ENCODE measurements around the gene SLC7A1. TPM values are rescaled to one million over a fixed set of nuclear protein-coding genes. Genes with fewer than 3 reads are reported as not detected.

SLC7A1 gene
- total RNA-seq, 2 experiments from 2014 or later, result 106 to 114 TPM

GRCh38 chr13:29568731-29569130 lies 26.8 kb downstream of the SLC7A1 start:
- intact Hi-C loops (cut with micrococcal nuclease), result no loop called here
- Mint-ChIP-seq H3K36me3 (peaks cover 6% of the 10 kb centered on the region), H3K27me3 (no peaks in the 10 kb centered on the region), H3K4me1 (ENCODE audit: low read depth) (peaks cover 52% of the 10 kb centered on the region), H3K9me3 (no peaks in the 10 kb centered on the region), H3K27ac (no peak overlapping the region), H3K4me3 (no peak overlapping the region)
- ChIA-PET POLR2A (no interaction called here), CTCF (no interaction called here)
- no peak for DNase-seq

- peaks cover 61% of the 10 kb centered on the region for H3K4me1 Mint-ChIP-seq (ENCODE audit: low read depth)
Measured at GRCh38 chr13:29567411-29567810, 28.1 kb downstream of the SLC7A1 start.

DNA sequence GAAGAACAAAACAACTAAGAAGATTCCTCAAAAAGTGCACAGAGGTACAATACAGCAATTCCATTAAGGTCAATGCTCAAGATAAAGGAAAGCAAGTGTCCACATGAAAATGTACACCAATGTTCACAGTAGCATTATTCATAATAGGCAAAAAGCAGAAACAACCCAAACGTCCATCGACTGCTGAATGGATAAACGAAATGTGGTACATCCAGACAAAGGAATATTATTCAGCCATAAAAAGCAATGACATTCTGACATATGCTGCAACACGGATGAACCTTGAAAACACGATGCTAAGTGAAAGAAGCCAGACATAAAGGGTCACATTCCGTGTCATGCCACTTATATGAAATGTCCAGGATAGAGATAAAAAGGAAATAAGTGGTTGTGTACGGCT lies 29.3 kb downstream of the SLC7A1 start:
- H3K4me3 Mint-ChIP-seq, result no peak overlapping the region
- no peaks in the 10 kb centered on the region for H3K27me3 Mint-ChIP-seq
- intact Hi-C loops (cut with micrococcal nuclease), result no loop called here
- H3K27ac Mint-ChIP-seq, result no peak overlapping the region
- H3K4me1 Mint-ChIP-seq (ENCODE audit: low read depth), result peaks cover 61% of the 10 kb centered on the region
- POLR2A ChIA-PET, result no interaction called here
- H3K9me3 Mint-ChIP-seq, result no peaks in the 10 kb centered on the region
- H3K36me3 Mint-ChIP-seq, result peaks cover 6% of the 10 kb centered on the region
- CTCF ChIA-PET, result no interaction called here
- DNase-seq, result no peak

More at GRCh38 chr13:29567411-29567810, 28.1 kb downstream of the SLC7A1 start:
- intact Hi-C loops (cut with micrococcal nuclease), result no loop called here
- ChIA-PET CTCF (no interaction called here), POLR2A (no interaction called here)
- no peak overlapping the region for H3K4me3 Mint-ChIP-seq
- no peak overlapping the region for H3K27ac Mint-ChIP-seq
- no peaks in the 10 kb centered on the region for H3K9me3 Mint-ChIP-seq
- no peak for DNase-seq
- peaks cover 6% of the 10 kb centered on the region for H3K36me3 Mint-ChIP-seq
- H3K27me3 Mint-ChIP-seq, result no peaks in the 10 kb centered on the region

DNA sequence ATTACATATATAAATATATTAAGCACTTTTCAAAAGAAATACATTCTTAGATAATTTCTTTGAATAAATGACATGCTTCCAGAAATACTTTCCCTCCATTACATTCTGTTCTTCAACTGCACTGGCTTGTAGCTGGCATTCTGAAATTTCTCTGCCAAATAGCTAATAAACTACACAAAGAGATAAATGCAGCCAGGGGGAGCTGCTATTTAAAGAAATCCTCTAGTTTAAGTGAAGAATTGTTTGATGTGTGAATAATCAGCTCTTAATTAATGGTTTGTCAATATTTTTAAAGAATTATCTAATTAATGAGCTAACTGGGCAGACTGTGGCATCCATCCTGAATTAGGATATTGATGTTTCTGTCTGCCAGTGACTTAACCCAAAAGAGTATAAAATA lies 30.7 kb downstream of the SLC7A1 start:
- no peak for DNase-seq
- Mint-ChIP-seq H3K4me3 (no peak overlapping the region), H3K27me3 (no peaks in the 10 kb centered on the region), H3K27ac (no peak overlapping the region), H3K36me3 (peaks cover 4% of the 10 kb centered on the region), H3K4me1 (ENCODE audit: low read depth) (peaks cover 56% of the 10 kb centered on the region), H3K9me3 (no peaks in the 10 kb centered on the region)
- POLR2A ChIA-PET, result no interaction called here
- intact Hi-C loops (cut with micrococcal nuclease), result no loop called here
- CTCF ChIA-PET, result interaction anchor here (0.8 kb wide), 1 partner anchor 51 kb away, joined by 3 read pairs; no protein-coding TSS in a partner anchor

DNA sequence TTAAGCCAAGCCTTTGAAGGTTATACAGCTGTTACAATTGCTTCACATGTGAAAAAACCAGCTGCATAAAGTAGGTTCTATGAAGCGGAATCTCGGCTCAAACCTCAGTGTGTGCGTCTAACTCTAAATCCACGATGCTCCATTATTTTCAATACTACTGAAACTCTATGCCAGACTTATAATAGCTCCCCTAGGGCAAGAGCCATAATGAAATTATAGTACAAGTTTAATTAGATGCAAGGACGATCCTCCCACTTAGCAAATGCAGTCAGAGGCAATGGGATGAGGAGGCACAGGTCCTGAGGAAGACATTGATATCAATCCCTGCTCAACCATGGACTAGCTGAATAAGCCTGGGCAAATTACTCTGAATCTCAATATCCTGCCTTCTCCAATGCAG lies 31.1 kb downstream of the SLC7A1 start:
- peaks cover 56% of the 10 kb centered on the region for H3K4me1 Mint-ChIP-seq (ENCODE audit: low read depth)
- intact Hi-C loops (cut with micrococcal nuclease), result no loop called here
- POLR2A ChIA-PET, result interaction anchor here (1.2 kb wide), 1 partner anchor 30 kb away, joined by 3 read pairs; no protein-coding TSS in a partner anchor
- no peak overlapping the region for H3K27ac Mint-ChIP-seq
- DNase-seq, result no peak
- H3K27me3 Mint-ChIP-seq, result no peaks in the 10 kb centered on the region
- peaks cover 3% of the 10 kb centered on the region for H3K36me3 Mint-ChIP-seq
- H3K9me3 Mint-ChIP-seq, result no peaks in the 10 kb centered on the region
- no peak overlapping the region for H3K4me3 Mint-ChIP-seq
- CTCF ChIA-PET, result interaction anchor here (0.8 to 1.0 kb wide), 2 partner anchors 50 to 548 kb away, joined by 3 read pairs; no protein-coding TSS in a partner anchor

DNA sequence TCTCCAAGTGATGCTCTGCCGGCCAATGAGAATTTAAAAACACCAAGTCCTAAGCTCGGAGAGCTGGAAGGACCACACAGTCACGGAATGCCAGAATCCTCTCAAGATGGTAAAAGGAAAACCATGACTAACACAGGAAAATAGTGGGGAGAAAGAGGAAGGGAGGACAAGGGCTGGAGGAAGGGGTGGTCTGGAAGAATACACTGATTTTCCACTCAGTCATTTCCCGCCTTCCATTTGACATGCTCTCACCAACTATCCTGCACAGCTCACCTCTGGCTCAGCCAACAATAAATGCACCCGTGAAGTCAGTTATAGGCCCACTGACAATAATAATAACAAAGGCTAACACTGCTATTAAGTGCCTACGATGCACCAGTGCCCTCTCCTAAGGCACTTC lies 31.5 kb downstream of the SLC7A1 start:
- Mint-ChIP-seq H3K27me3 (no peaks in the 10 kb centered on the region), H3K4me3 (no peak overlapping the region), H3K9me3 (no peaks in the 10 kb centered on the region), H3K4me1 (ENCODE audit: low read depth) (peaks cover 54% of the 10 kb centered on the region), H3K27ac (no peak overlapping the region), H3K36me3 (peaks cover 3% of the 10 kb centered on the region)
- ChIA-PET CTCF (interaction anchor here (0.8 to 1.0 kb wide), 2 partner anchors 50 to 549 kb away, joined by 3 read pairs; no protein-coding TSS in a partner anchor), POLR2A (interaction anchor here (1.2 kb wide), 1 partner anchor 30 kb away, joined by 3 read pairs; no protein-coding TSS in a partner anchor)
- no peak for DNase-seq
- intact Hi-C loops (cut with micrococcal nuclease), result no loop called here

GRCh38 chr13:29562786-29563438 lies 32.6 kb downstream of the SLC7A1 start:
- Mint-ChIP-seq H3K27ac (no peak overlapping the region), H3K27me3 (no peaks in the 10 kb centered on the region), H3K4me1 (ENCODE audit: low read depth) (peaks cover 48% of the 10 kb centered on the region), H3K4me3 (no peak overlapping the region), H3K9me3 (no peaks in the 10 kb centered on the region), H3K36me3 (peaks cover 3% of the 10 kb centered on the region)
- DNase-seq, result no peak
- ChIA-PET POLR2A (interaction anchor here (1.2 kb wide), 1 partner anchor 31 kb away, joined by 3 read pairs; no protein-coding TSS in a partner anchor), CTCF (no interaction called here)
- intact Hi-C loops (cut with micrococcal nuclease), result no loop called here

- no peak overlapping the region for H3K27ac Mint-ChIP-seq
- POLR2A ChIA-PET, result no interaction called here
- H3K27me3 Mint-ChIP-seq, result no peaks in the 10 kb centered on the region
- no peaks in the 10 kb centered on the region for H3K9me3 Mint-ChIP-seq
- DNase-seq, result no peak
- peaks cover 48% of the 10 kb centered on the region for H3K4me1 Mint-ChIP-seq (ENCODE audit: low read depth)
- H3K36me3 Mint-ChIP-seq, result peaks cover 3% of the 10 kb centered on the region
- H3K4me3 Mint-ChIP-seq, result no peak overlapping the region
- CTCF ChIA-PET, result no interaction called here
- intact Hi-C loops (cut with micrococcal nuclease), result no loop called here
Measured at GRCh38 chr13:29561918-29562317, 33.6 kb downstream of the SLC7A1 start.

- H3K27me3 Mint-ChIP-seq, result no peaks in the 10 kb centered on the region
- H3K4me1 Mint-ChIP-seq (ENCODE audit: low read depth), result peaks cover 8% of the 10 kb centered on the region
- no peak for DNase-seq
- H3K27ac Mint-ChIP-seq, result no peak overlapping the region
- POLR2A ChIA-PET, result no interaction called here
- intact Hi-C loops (cut with micrococcal nuclease), result no loop called here
- CTCF ChIA-PET, result interaction anchor here (1.2 kb wide), 1 partner anchor 84 kb away, joined by 3 read pairs; no protein-coding TSS in a partner anchor
- H3K9me3 Mint-ChIP-seq, result no peaks in the 10 kb centered on the region
- no peak overlapping the region for H3K4me3 Mint-ChIP-seq
- H3K36me3 Mint-ChIP-seq, result peaks cover 36% of the 10 kb centered on the region
Measured at GRCh38 chr13:29556742-29557141, 38.7 kb downstream of the SLC7A1 start.

DNA sequence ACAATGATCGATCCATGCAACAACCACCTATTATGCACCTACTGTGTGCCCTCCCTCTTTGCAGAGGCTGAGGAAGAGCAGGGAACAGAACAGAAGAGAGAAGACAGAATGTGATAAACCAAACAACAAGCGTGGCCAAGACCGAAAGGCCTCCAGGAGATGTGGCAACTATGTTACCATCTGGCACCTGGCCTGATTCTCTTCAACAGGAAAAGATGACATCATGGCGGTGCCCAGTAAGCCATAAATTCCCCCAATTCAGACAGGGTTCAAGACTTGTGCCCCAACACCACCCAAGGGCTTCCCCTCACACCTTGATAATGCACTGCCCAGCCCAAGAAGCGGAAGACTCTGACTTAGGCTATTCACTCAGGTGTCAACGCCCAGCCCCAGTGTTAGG lies 44.3 kb downstream of the SLC7A1 start:
- Mint-ChIP-seq H3K36me3 (peaks cover 77% of the 10 kb centered on the region), H3K4me1 (ENCODE audit: low read depth) (peaks cover 7% of the 10 kb centered on the region), H3K4me3 (no peak overlapping the region), H3K27me3 (no peaks in the 10 kb centered on the region), H3K27ac (no peak overlapping the region), H3K9me3 (no peaks in the 10 kb centered on the region)
- CTCF ChIA-PET, result no interaction called here
- intact Hi-C loops (cut with micrococcal nuclease), result no loop called here
- POLR2A ChIA-PET, result no interaction called here
- DNase-seq, result no peak

GRCh38 chr13:29550430-29550988 lies 45.0 kb downstream of the SLC7A1 start:
- Mint-ChIP-seq H3K9me3 (no peaks in the 10 kb centered on the region), H3K27me3 (no peaks in the 10 kb centered on the region), H3K4me3 (no peak overlapping the region), H3K36me3 (peaks cover 80% of the 10 kb centered on the region), H3K27ac (no peak overlapping the region), H3K4me1 (ENCODE audit: low read depth) (peaks cover 7% of the 10 kb centered on the region)
- ChIA-PET CTCF (no interaction called here), POLR2A (no interaction called here)
- no peak for DNase-seq
- intact Hi-C loops (cut with micrococcal nuclease), result no loop called here

- intact Hi-C loops (cut with micrococcal nuclease), result no loop called here
- Mint-ChIP-seq H3K27ac (no peak overlapping the region), H3K4me1 (ENCODE audit: low read depth) (peaks cover 18% of the 10 kb centered on the region), H3K4me3 (no peak overlapping the region), H3K9me3 (no peaks in the 10 kb centered on the region), H3K27me3 (no peaks in the 10 kb centered on the region), H3K36me3 (peaks cover 68% of the 10 kb centered on the region)
- POLR2A ChIA-PET, result no interaction called here
- CTCF ChIA-PET, result no interaction called here
- DNase-seq, result no peak
Measured at GRCh38 chr13:29548722-29549121, 46.8 kb downstream of the SLC7A1 start.

- no peak for DNase-seq
- peaks cover 33% of the 10 kb centered on the region for H3K4me1 Mint-ChIP-seq (ENCODE audit: low read depth)
- no peaks in the 10 kb centered on the region for H3K9me3 Mint-ChIP-seq
- H3K4me3 Mint-ChIP-seq, result no peak overlapping the region
- no peaks in the 10 kb centered on the region for H3K27me3 Mint-ChIP-seq
- intact Hi-C loops (cut with micrococcal nuclease), result no loop called here
- H3K27ac Mint-ChIP-seq, result no peak overlapping the region
- CTCF ChIA-PET, result interaction anchor here (1.1 kb wide), 1 partner anchor 53 kb away, joined by 3 read pairs; no protein-coding TSS in a partner anchor
- H3K36me3 Mint-ChIP-seq, result peaks cover 57% of the 10 kb centered on the region
- POLR2A ChIA-PET, result no interaction called here
Measured at GRCh38 chr13:29547153-29547552, 48.3 kb downstream of the SLC7A1 start.

Data from activated CD4-positive, alpha-beta memory T cell treated with anti-CD3 and anti-CD28 coated beads for 36 hours (primary cell).